Subcutaneous adipose tissue (tissue), 4 donors: ENCODE data around the gene BICC1. TPM values are rescaled to one million over a fixed set of nuclear protein-coding genes. Genes with fewer than 3 reads are reported as not detected.

Experiments
- CTCF ChIP-seq: fragments of 450-650 bp; IDR thresholded peaks from one replicate; pipeline ENCODE4 v1.5.1; 2016; ENCODE audit warnings: low read depth, mild to moderate bottlenecking, control low read depth, antibody characterized with exemption, moderate library complexity
- total RNA-seq, 4 donors: library from RNA; depleted of rRNA; stranded (reverse); fragments of >200 nt; gene quantifications; one replicate each; pipeline ENCODE4 v1.1.0, GENCODE V29; 2016

Gene BICC1
- total RNA-seq, 4 donors from 2014 or later = 17.9 to 26.0 (median 23.0) TPM

- no peak for TF ChIP-seq CTCF
These were observed 283.6 kb downstream of the BICC1 start for GRCh38 chr10:58796242-58796641.

- TF ChIP-seq CTCF = no peak
These were observed 284.2 kb downstream of the BICC1 start for GRCh38 chr10:58796824-58797223.

GRCh38 chr10:58797356-58797755 lies 284.7 kb downstream of the BICC1 start:
- no peak for TF ChIP-seq CTCF

- TF ChIP-seq CTCF = no peak
These were observed 289.4 kb downstream of the BICC1 start for GRCh38 chr10:58802047-58802446.

- no peak for TF ChIP-seq CTCF
These were observed 293.7 kb downstream of the BICC1 start for GRCh38 chr10:58806323-58806722.

- no peak for TF ChIP-seq CTCF
These were observed 294.4 kb downstream of the BICC1 start for GRCh38 chr10:58806970-58807628.

- TF ChIP-seq CTCF = no peak
These were observed 295.0 kb downstream of the BICC1 start for GRCh38 chr10:58807629-58808022.
